Measurements from ENCODE around the gene FFAR1. TPM values are rescaled to one million over a fixed set of nuclear protein-coding genes. Genes with fewer than 3 reads are reported as not detected.

FFAR1 gene
- total RNA-seq, 2 donors from 2014 or later, result 0.19 to 0.36 TPM

DNA sequence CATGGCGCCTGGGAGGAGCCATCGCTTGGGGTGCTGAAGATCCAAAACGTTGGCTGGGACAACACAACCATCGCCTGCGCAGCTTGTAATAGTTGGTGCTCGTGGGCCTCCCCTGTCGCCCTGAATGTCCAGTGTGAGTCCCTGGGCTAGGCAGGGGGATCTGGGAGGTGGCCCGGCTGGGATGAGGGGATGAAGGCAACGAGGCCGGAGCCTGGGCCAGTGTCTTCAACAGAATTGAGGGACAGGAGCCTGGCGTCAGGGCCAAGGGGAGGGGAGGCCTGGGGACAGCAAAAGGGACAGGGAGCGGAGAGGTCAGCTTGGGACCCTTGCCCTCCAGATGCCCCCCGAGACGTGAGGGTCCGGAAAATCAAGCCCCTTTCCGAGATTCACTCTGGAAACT lies 6.7 kb upstream of the FFAR1 start:
- peak; percentile 41 for DNase-seq (ENCODE audit: low spot score)
- H3K36me3 Mint-ChIP-seq, result no peaks in the 10 kb centered on the region
- no peak overlapping the region for H3K4me3 Mint-ChIP-seq
- peaks cover 11 to 15% of the 10 kb centered on the region in 2 donors for H3K27me3 Mint-ChIP-seq
- no peak overlapping the region for H3K27ac Mint-ChIP-seq
- peaks cover 16 to 23% of the 10 kb centered on the region in 2 donors for H3K4me1 Mint-ChIP-seq (ENCODE audit: low read depth in 2 of 2)
- ATAC-seq, result no peak
- H3K9me3 Mint-ChIP-seq, result no peaks in the 10 kb centered on the region

DNA sequence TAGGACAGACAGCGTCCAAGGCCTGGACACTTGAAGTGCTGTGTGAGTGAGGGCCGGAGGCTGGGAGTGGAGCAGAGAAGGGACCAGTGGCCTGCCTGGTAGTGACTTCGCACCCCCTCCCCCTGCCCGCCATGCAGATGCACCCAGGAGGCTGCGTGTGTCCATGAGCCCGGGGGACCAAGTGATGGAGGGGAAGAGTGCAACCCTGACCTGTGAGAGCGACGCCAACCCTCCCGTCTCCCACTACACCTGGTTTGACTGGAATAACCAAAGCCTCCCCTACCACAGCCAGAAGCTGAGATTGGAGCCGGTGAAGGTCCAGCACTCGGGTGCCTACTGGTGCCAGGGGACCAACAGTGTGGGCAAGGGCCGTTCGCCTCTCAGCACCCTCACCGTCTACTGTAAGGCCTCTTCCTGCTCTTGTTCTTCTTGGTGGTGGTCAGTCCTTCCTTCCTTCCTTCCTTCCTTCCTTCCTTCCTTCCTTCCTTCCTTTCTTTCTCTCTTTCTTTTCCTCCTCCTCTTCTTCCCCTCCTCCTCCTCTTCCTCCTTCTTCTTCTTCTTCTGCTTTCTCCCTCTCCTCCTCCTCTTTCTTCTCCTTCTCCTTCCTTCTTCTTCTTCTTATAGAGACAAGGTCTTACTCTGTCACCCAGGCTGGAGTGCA lies 6.0 kb upstream of the FFAR1 start:
- ATAC-seq (no peak), DNase-seq (ENCODE audit: low spot score) (peak; percentile 55)
- H3K27ac Mint-ChIP-seq, result peak overlapping the region in 1 of 2 donors; percentile 29
- no peak overlapping the region for H3K4me3 Mint-ChIP-seq
- no peaks in the 10 kb centered on the region for H3K9me3 Mint-ChIP-seq
- peaks cover 11 to 15% of the 10 kb centered on the region in 2 donors for H3K27me3 Mint-ChIP-seq
- peaks cover 21 to 27% of the 10 kb centered on the region in 2 donors for H3K4me1 Mint-ChIP-seq (ENCODE audit: low read depth in 2 of 2)
- no peaks in the 10 kb centered on the region for H3K36me3 Mint-ChIP-seq

GRCh38 chr19:35342430-35342829 lies 5.3 kb upstream of the FFAR1 start:
- H3K9me3 Mint-ChIP-seq, result no peaks in the 10 kb centered on the region
- H3K4me3 Mint-ChIP-seq, result no peak overlapping the region
- ATAC-seq, result no peak
- peaks cover 11 to 15% of the 10 kb centered on the region in 2 donors for H3K27me3 Mint-ChIP-seq
- H3K27ac Mint-ChIP-seq, result peak overlapping the region in 1 of 2 donors; percentile 29
- peaks cover 28 to 30% of the 10 kb centered on the region in 2 donors for H3K4me1 Mint-ChIP-seq (ENCODE audit: low read depth in 2 of 2)
- H3K36me3 Mint-ChIP-seq, result no peaks in the 10 kb centered on the region
- DNase-seq (ENCODE audit: low spot score), result no peak

- H3K9me3 Mint-ChIP-seq, result no peaks in the 10 kb centered on the region
- H3K4me3 Mint-ChIP-seq, result no peak overlapping the region
- H3K4me1 Mint-ChIP-seq (ENCODE audit: low read depth in 2 of 2), result peaks cover 39 to 44% of the 10 kb centered on the region in 2 donors
- H3K27me3 Mint-ChIP-seq, result peaks cover 10 to 15% of the 10 kb centered on the region in 2 donors
- ATAC-seq, result no peak
- no peak overlapping the region for H3K27ac Mint-ChIP-seq
- no peak for DNase-seq (ENCODE audit: low spot score)
- H3K36me3 Mint-ChIP-seq, result no peaks in the 10 kb centered on the region
These were observed 3.1 kb upstream of the FFAR1 start for GRCh38 chr19:35344511-35345031.

GRCh38 chr19:35345671-35346111 lies 2.0 kb upstream of the FFAR1 start:
- Mint-ChIP-seq H3K36me3 (no peaks in the 10 kb centered on the region), H3K27ac (peak overlapping the region; percentile 94 to 97), H3K27me3 (peaks cover 10 to 15% of the 10 kb centered on the region in 2 donors), H3K9me3 (no peaks in the 10 kb centered on the region), H3K4me1 (ENCODE audit: low read depth in 2 of 2) (peaks cover 42 to 46% of the 10 kb centered on the region in 2 donors), H3K4me3 (peak overlapping the region; percentile 81)
- DNase-seq (ENCODE audit: low spot score), result no peak
- peak in 1 of 2 donors; percentile 2 for ATAC-seq

- Mint-ChIP-seq H3K27me3 (peaks cover 10 to 15% of the 10 kb centered on the region in 2 donors), H3K27ac (peak overlapping the region; percentile 94 to 97), H3K36me3 (no peaks in the 10 kb centered on the region), H3K4me1 (ENCODE audit: low read depth in 2 of 2) (peaks cover 42 to 46% of the 10 kb centered on the region in 2 donors), H3K9me3 (no peaks in the 10 kb centered on the region), H3K4me3 (peak overlapping the region; percentile 81)
- DNase-seq (ENCODE audit: low spot score), result peak; percentile 89
- peak; percentile 76 to 85 for ATAC-seq
These were observed 1.3 kb upstream of the FFAR1 start for GRCh38 chr19:35346193-35347052.

GRCh38 chr19:35347930-35348298 lies 212 bp downstream of the FFAR1 start:
- ATAC-seq, result no peak
- Mint-ChIP-seq H3K4me1 (ENCODE audit: low read depth in 2 of 2) (peaks cover 32 to 41% of the 10 kb centered on the region in 2 donors), H3K9me3 (no peaks in the 10 kb centered on the region), H3K4me3 (peak overlapping the region; percentile 81), H3K27ac (peak overlapping the region; percentile 94 to 97), H3K36me3 (no peaks in the 10 kb centered on the region), H3K27me3 (peaks cover 2 to 7% of the 10 kb centered on the region in 2 donors)
- DNase-seq (ENCODE audit: low spot score), result no peak

- Mint-ChIP-seq H3K36me3 (no peaks in the 10 kb centered on the region), H3K27me3 (no peaks in the 10 kb centered on the region), H3K9me3 (no peaks in the 10 kb centered on the region), H3K4me1 (ENCODE audit: low read depth in 2 of 2) (peaks cover 32 to 45% of the 10 kb centered on the region in 2 donors), H3K27ac (peak overlapping the region; percentile 18 to 97), H3K4me3 (peak overlapping the region; percentile 12)
- DNase-seq (ENCODE audit: low spot score) (peak; percentile 51), ATAC-seq (no peak)
These were observed 1.4 kb downstream of the FFAR1 start for GRCh38 chr19:35348911-35349611.

DNA sequence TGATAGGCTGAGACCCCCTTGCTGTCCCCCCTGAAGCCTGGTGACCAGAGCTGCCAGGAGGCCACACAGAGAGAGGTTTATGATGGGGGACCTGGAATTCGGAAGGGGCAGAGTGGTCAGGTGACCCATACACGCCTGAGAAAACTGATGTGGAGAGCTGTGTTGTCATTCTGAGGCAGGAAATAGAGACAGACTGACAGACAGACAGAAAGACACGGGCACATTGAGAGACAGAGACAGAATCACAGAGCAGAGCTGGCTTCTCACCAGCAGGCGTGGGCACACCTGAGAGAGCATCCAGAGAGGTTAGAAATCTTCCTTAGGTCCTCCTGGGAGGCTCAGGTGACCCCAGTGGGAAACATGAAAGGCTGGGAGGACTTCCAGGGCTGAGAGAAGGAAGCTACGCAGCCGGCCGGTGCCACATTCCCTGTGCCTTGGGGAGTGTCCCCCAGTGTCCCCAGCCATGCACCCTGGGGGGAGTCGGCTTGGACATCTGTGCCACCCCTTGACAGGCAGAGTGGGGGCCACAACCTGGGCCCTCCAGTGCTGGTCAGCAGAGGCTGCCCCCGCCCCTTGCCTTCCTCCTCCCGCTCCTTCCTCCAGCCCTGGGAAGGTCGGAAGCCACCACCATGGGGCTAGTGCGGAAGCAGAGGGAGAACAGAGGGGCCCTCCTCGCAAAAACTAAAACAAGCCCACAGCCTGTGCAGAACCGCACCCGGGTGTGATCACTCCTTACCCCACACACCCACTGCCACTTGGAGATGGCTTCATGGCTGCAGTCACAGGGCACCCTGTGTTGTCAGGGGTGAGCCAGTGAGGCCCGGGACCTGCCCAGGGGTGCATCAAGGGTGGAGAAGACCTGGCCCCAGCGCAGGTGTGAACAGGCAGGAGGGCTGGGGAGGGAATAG lies 2.2 kb downstream of the FFAR1 start:
- Mint-ChIP-seq H3K36me3 (no peaks in the 10 kb centered on the region), H3K9me3 (no peaks in the 10 kb centered on the region), H3K4me3 (peak overlapping the region; percentile 12), H3K27me3 (no peaks in the 10 kb centered on the region), H3K4me1 (ENCODE audit: low read depth in 2 of 2) (peaks cover 32 to 47% of the 10 kb centered on the region in 2 donors), H3K27ac (peak overlapping the region; percentile 18 to 97)
- no peak for DNase-seq (ENCODE audit: low spot score)
- no peak for ATAC-seq

DNA sequence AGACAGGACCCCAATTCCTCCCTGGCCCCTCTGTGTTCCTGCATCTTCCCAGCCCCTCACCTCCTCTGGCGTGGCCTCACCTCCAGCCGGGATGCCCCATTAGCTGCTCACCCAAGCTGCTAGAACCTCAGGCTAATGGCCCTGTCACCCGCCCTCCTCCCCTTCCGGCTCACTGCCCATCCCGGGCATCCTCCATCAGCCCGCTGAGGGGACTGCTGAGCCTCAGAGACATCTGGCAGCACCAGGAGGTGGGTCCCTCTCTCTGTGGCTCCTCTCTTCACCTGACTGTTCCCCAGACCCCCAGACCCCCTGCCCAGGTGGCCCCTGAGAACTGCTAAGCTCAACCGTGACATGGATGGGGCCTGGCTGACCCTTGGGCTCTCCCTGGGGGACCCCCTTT lies 2.9 kb downstream of the FFAR1 start:
- Mint-ChIP-seq H3K4me3 (no peak overlapping the region), H3K27ac (peak overlapping the region; percentile 44 to 84), H3K27me3 (no peaks in the 10 kb centered on the region), H3K9me3 (no peaks in the 10 kb centered on the region), H3K36me3 (no peaks in the 10 kb centered on the region), H3K4me1 (ENCODE audit: low read depth in 2 of 2) (peaks cover 30 to 49% of the 10 kb centered on the region in 2 donors)
- no peak for ATAC-seq
- DNase-seq (ENCODE audit: low spot score), result no peak

- Mint-ChIP-seq H3K27ac (peak overlapping the region; percentile 44 to 84), H3K9me3 (no peaks in the 10 kb centered on the region), H3K4me1 (ENCODE audit: low read depth in 2 of 2) (peaks cover 26 to 43% of the 10 kb centered on the region in 2 donors)
These were observed 3.9 kb downstream of the FFAR1 start for GRCh38 chr19:35351411-35352176.

GRCh38 chr19:35352177-35352447 lies 4.4 kb downstream of the FFAR1 start:
- Mint-ChIP-seq H3K36me3 (no peaks in the 10 kb centered on the region), H3K4me1 (ENCODE audit: low read depth in 2 of 2) (peaks cover 21 to 37% of the 10 kb centered on the region in 2 donors), H3K27me3 (peaks cover 0 to 6% of the 10 kb centered on the region in 2 donors), H3K27ac (no peak overlapping the region), H3K9me3 (no peaks in the 10 kb centered on the region), H3K4me3 (no peak overlapping the region)
- DNase-seq (ENCODE audit: low spot score) (no peak), ATAC-seq (no peak)

More at GRCh38 chr19:35351411-35352176, 3.9 kb downstream of the FFAR1 start:
- Mint-ChIP-seq H3K4me3 (no peak overlapping the region), H3K27me3 (peaks cover 0 to 4% of the 10 kb centered on the region in 2 donors), H3K36me3 (no peaks in the 10 kb centered on the region)
- ATAC-seq, result no peak
- no peak for DNase-seq (ENCODE audit: low spot score)
